Panc1 (cell line): ENCODE data around the gene MAN2A2. TPM values are rescaled to one million over a fixed set of nuclear protein-coding genes. Genes with fewer than 3 reads are reported as not detected.

ENCODE experiments used
- ATAC-seq: fragments of 200-7000 bp; cut with Tn5 transposase; 2 replicates; pipeline ENCODE4 v1.9.1; 2020; ENCODE audit warnings: mild to moderate bottlenecking, moderate library complexity
- BruUV-seq: library from RNA; stranded (reverse); fragments of 400-500 nt; replicated peaks from 2 replicates; lab custom pipeline; 2021; lab: Mats Ljungman, UMichigan
- CTCF ChIA-PET: fragments of 300-600 bp; sonication (Branson Sonifier 250); formaldehyde crosslinking; loops from one replicate; lab custom pipeline; 2022; ENCODE audit warnings: antibody characterized with exemption; lab: Charles Lee
- POLR2A ChIA-PET: fragments of 300-600 bp; sonication (Branson Sonifier 250); formaldehyde crosslinking; loops from one replicate; lab custom pipeline; 2022; ENCODE audit warnings: antibody characterized with exemption; lab: Charles Lee
- DNase-seq: peaks from one replicate; pipeline ENCODE4 v3.0.0-alpha.2; 2010; ENCODE audit warnings: low read depth, low spot score
- H3K27ac ChIP-seq: 2 replicates; pipeline ENCODE4 v1.5.1; 2011; ENCODE audit warnings: mild to moderate bottlenecking, low read length, inconsistent platforms
- H3K27me3 ChIP-seq: fragments of 200-500 bp; sonication (Bioruptor generic); 2 replicates; pipeline ENCODE4 v1.6.0; 2014; ENCODE audit warnings: low read length, inconsistent platforms; ENCODE audit not compliant: control insufficient read depth, insufficient read depth
- H3K36me3 ChIP-seq: fragments of 200-500 bp; sonication (Bioruptor generic); 2 replicates; pipeline ENCODE4 v1.5.1; 2014; ENCODE audit warnings: inconsistent platforms, mild to moderate bottlenecking, low read length, moderate library complexity; ENCODE audit not compliant: control insufficient read depth, insufficient read depth
- H3K4me1 ChIP-seq: 2 replicates; pipeline ENCODE4 v1.5.1; 2011; ENCODE audit warnings: inconsistent platforms, mild to moderate bottlenecking, low read length, moderate library complexity; ENCODE audit not compliant: control insufficient read depth, insufficient read depth
- H3K4me3 ChIP-seq, 2 experiments: 2 replicates each; pipeline ENCODE4 v1.5.1; 2011 to 2012; ENCODE audit warnings: low read depth in 2 of 2, low read length in 2 of 2, mild to moderate bottlenecking in 2 of 2, inconsistent platforms in 1 of 2, moderate library complexity in 1 of 2
- H3K9me3 ChIP-seq: fragments of 200-500 bp; sonication (Bioruptor generic); 2 replicates; pipeline ENCODE4 v1.5.1; 2014; ENCODE audit warnings: low read depth, mild to moderate bottlenecking, inconsistent platforms, low read length, moderate library complexity; ENCODE audit not compliant: control insufficient read depth, insufficient read depth
- CTCF ChIP-seq: fragments of 450-650 bp; IDR thresholded peaks from 2 replicates; pipeline ENCODE4 v1.5.1; 2017; ENCODE audit warnings: mild to moderate bottlenecking
- POLR2AphosphoS5 ChIP-seq: IDR thresholded peaks from 2 replicates; pipeline ENCODE4 v1.6.1; 2012; ENCODE audit warnings: mild to moderate bottlenecking, low read depth, low read length, moderate library complexity
- REST ChIP-seq, 2 experiments: IDR thresholded peaks; 2 replicates each; pipeline ENCODE4 v1.6.1; 2011 to 2012; ENCODE audit warnings: low read depth in 2 of 2, control low read depth in 1 of 2, low read length in 1 of 2, mild to moderate bottlenecking in 1 of 2, moderate library complexity in 1 of 2; ENCODE audit not compliant: insufficient read depth in 1 of 2
- SIN3A ChIP-seq: IDR thresholded peaks from 2 replicates; pipeline ENCODE4 v1.6.1; 2012; ENCODE audit warnings: low read depth, mild to moderate bottlenecking, low read length, moderate library complexity, borderline replicate concordance; ENCODE audit not compliant: insufficient read depth
- TCF7L2 ChIP-seq: IDR thresholded peaks from 2 replicates; pipeline ENCODE4 v1.6.1; 2011; ENCODE audit warnings: mild to moderate bottlenecking, low read depth, low read length, inconsistent platforms
- in situ Hi-C: cut with HindIII; loops from 2 replicates; pipeline ENCODE4 v1.10.0; 2016; ENCODE audit warnings: low sequenced_read_pairs, low pct_unique_long_range_greater_than_20kb
- intact Hi-C: fragments of 100-400 bp; cut with micrococcal nuclease; formaldehyde crosslinking; loops from one replicate; pipeline ENCODE4 v1.10.0; 2022; ENCODE audit not compliant: unreplicated experiment
- total RNA-seq: library from RNA; stranded (reverse); gene quantifications from one replicate; pipeline ENCODE4 v1.2.1, GENCODE V29; 2021; ENCODE audit not compliant: unreplicated experiment

The MAN2A2 gene
- total RNA-seq, 1 experiment from 2014 or later = 77.2 TPM

GRCh38 chr15:90966262-90966661, 63.2 kb downstream of the MAN2A2 start:
- no peak overlapping the region for H3K4me3 ChIP-seq
- no peaks in the 10 kb centered on the region for H3K27me3 ChIP-seq
- H3K9me3 ChIP-seq = no peaks in the 10 kb centered on the region
- POLR2A ChIA-PET = no interaction called here
- DNase-seq (no peak), ATAC-seq (no peak)
- intact Hi-C loops (no loop called here), in situ Hi-C loops (no loop called here)
- H3K4me1 ChIP-seq = no peaks in the 10 kb centered on the region; the same call in 1 of the 2 replicates
- BruUV-seq = TSS peak; percentile 91
- TF ChIP-seq TCF7L2 (no peak), POLR2AphosphoS5 (no peak; the same call in 1 of the 2 replicates), CTCF (no peak), SIN3A (no peak), REST (IDR thresholded peaks at IDR 0.05; ENCODE audit: insufficient read depth in 1 of 2, low read depth in 2 of 2, low read length in 1 of 2) (no peak)
- CTCF ChIA-PET = no interaction called here
- H3K27ac ChIP-seq = no peak overlapping the region
- H3K36me3 ChIP-seq = peaks cover 52% of the 10 kb centered on the region

GRCh38 chr15:90967206-90967605, 64.1 kb downstream of the MAN2A2 start:
- no peaks in the 10 kb centered on the region; the same call in 1 of the 2 replicates for H3K4me1 ChIP-seq
- peaks cover 52% of the 10 kb centered on the region for H3K36me3 ChIP-seq
- DNase-seq (no peak), ATAC-seq (no peak; the same call in 1 of the 2 replicates)
- H3K27ac ChIP-seq = no peak overlapping the region
- BruUV-seq = no TSS peak
- CTCF ChIA-PET = no interaction called here
- intact Hi-C loops (no loop called here), in situ Hi-C loops (no loop called here)
- POLR2A ChIA-PET = no interaction called here
- H3K27me3 ChIP-seq = no peaks in the 10 kb centered on the region
- H3K9me3 ChIP-seq = no peaks in the 10 kb centered on the region
- TF ChIP-seq REST (IDR thresholded peaks at IDR 0.05; ENCODE audit: insufficient read depth in 1 of 2, low read depth in 2 of 2, low read length in 1 of 2) (no peak), SIN3A (no peak), TCF7L2 (no peak), POLR2AphosphoS5 (no peak), CTCF (no peak)
- H3K4me3 ChIP-seq = no peak overlapping the region
